HL-60 (cell line): ENCODE measurements around the gene WNT11.

Source experiments
- DNase-seq, 2 experiments: peaks; one replicate each; pipeline ENCODE4 v3.0.0-alpha.2; 2010 to 2020; ENCODE audit warnings: low read depth in 1 of 2, low spot score in 1 of 2
- H3K27ac ChIP-seq: fragments of 250-450 bp; sonication (Bioruptor Pico); replicated peaks from 2 replicates; pipeline ENCODE4 v1.5.1; 2020; ENCODE audit warnings: mild to moderate bottlenecking, moderate library complexity
- H3K27me3 ChIP-seq: fragments of 250-450 bp; sonication (Bioruptor Pico); 2 replicates; pipeline ENCODE4 v1.5.1; 2021; ENCODE audit warnings: mild to moderate bottlenecking, moderate library complexity; ENCODE audit not compliant: insufficient read depth, poor library complexity, severe bottlenecking
- H3K4me3 ChIP-seq: replicated peaks from 2 replicates; pipeline ENCODE4 v1.5.1; 2011; ENCODE audit warnings: mild to moderate bottlenecking, control low read depth, low read length; ENCODE audit not compliant: insufficient read depth
- GABPA ChIP-seq: IDR thresholded peaks from 2 replicates; pipeline ENCODE4 v1.6.1; 2012; ENCODE audit warnings: low read depth
- POLR2AphosphoS5 ChIP-seq: IDR thresholded peaks from 2 replicates; pipeline ENCODE4 v1.6.1; 2012; ENCODE audit warnings: low read depth
- REST ChIP-seq: IDR thresholded peaks from 2 replicates; pipeline ENCODE4 v1.6.1; 2012; ENCODE audit warnings: low read depth; ENCODE audit not compliant: insufficient replicate concordance
- SPI1 ChIP-seq: IDR thresholded peaks from 2 replicates; pipeline ENCODE4 v1.6.1; 2012; ENCODE audit warnings: low read depth, mild to moderate bottlenecking, borderline replicate concordance
- TF ChIP-seq, protein P1 (sequence below): IDR thresholded peaks from one replicate; pipeline ENCODE4 v1.5.1; 2011; ENCODE audit warnings: low read length, control low read depth, inconsistent platforms; ENCODE audit not compliant: insufficient read depth

WNT11 gene

DNA sequence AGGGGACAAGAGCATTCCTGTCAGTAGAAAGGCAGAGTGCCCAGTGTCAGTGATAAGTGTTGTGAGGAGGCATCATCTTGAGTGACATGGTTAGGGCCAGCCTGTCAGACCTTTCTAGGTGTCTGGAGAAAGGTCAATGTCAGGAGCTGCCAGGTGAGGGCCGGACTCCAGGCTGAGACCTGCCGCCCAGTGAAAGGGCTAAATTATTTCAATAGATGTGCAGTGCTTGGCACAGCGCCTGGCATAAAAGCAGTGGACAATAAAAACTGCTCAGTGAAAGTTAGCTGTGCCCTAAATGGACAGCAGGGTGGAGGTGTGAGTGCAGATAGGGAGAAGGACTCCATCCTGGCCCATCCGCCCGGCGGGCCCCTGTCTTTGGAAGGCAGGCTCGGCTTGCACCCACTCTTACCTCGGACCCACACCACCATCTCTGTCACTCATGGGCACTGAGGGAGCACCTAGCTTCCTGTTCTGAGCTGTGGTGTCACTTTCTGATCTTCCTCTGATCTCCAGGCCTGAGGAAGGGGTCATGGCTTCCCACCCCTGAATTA is 23.5 kb upstream of the WNT11 start:
- DNase-seq, result no peak
- Histone ChIP-seq H3K27me3 (no peaks in the 10 kb centered on the region), H3K4me3 (no peak overlapping the region), H3K27ac (no peak overlapping the region)
- TF ChIP-seq POLR2AphosphoS5 (no peak), SPI1 (no peak), GABPA (no peak), REST (no peak)
- TF ChIP-seq, protein P1, sequence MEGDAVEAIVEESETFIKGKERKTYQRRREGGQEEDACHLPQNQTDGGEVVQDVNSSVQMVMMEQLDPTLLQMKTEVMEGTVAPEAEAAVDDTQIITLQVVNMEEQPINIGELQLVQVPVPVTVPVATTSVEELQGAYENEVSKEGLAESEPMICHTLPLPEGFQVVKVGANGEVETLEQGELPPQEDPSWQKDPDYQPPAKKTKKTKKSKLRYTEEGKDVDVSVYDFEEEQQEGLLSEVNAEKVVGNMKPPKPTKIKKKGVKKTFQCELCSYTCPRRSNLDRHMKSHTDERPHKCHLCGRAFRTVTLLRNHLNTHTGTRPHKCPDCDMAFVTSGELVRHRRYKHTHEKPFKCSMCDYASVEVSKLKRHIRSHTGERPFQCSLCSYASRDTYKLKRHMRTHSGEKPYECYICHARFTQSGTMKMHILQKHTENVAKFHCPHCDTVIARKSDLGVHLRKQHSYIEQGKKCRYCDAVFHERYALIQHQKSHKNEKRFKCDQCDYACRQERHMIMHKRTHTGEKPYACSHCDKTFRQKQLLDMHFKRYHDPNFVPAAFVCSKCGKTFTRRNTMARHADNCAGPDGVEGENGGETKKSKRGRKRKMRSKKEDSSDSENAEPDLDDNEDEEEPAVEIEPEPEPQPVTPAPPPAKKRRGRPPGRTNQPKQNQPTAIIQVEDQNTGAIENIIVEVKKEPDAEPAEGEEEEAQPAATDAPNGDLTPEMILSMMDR, result no peak

- TF ChIP-seq REST (no peak), POLR2AphosphoS5 (no peak), GABPA (no peak), SPI1 (no peak)
- TF ChIP-seq, protein P1, result no peak
- Histone ChIP-seq H3K4me3 (no peak overlapping the region), H3K27me3 (no peaks in the 10 kb centered on the region), H3K27ac (no peak overlapping the region)
- no peak for DNase-seq
These were observed 22.5 kb upstream of the WNT11 start for GRCh38 chr11:76228875-76229149.

- no peak overlapping the region for H3K4me3 ChIP-seq
- TF ChIP-seq, protein P1, result no peak
- TF ChIP-seq POLR2AphosphoS5 (no peak), SPI1 (no peak), REST (no peak), GABPA (no peak)
- no peak overlapping the region for H3K27ac ChIP-seq
- no peaks in the 10 kb centered on the region for H3K27me3 ChIP-seq
- DNase-seq, result no peak
These were observed 22.0 kb upstream of the WNT11 start for GRCh38 chr11:76228071-76228874.
